RKO (cell line): ENCODE measurements around the gene CEP83.

Experiments used
- DNase-seq: peaks from one replicate; pipeline ENCODE4 v3.0.0-alpha.2; 2016; ENCODE audit warnings: low spot score

Gene CEP83

GRCh38 chr12:94305130-94305957 is 154.3 kb downstream of the CEP83 start:
- DNase-seq = no peak

DNA sequence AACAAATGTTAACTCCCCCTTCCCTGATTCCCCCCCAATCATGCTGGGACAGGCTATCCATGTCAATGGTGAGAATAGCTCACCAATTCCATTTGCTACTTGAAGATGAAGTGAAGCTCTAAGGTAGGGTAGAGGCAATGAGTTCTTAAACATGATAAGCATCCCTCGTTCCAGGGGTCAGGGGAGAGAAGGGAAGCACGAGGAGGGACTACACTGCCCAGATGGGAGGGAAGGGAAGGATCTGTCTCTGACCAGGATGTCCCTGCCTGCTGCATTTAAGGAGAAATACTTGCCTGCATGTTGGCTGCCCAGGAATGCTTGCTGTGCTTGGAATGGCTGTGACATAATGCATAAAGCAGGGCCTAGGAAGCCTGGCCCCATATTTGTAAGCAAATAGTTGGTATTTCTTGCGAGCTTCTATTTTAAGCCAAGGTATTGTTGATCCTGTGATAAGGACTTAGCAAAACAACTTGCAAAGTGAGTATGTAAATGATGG is 155.1 kb downstream of the CEP83 start:
- DNase-seq = no peak

- no peak for DNase-seq
Observed at GRCh38 chr12:94304012-94304411, 155.7 kb downstream of the CEP83 start.

GRCh38 chr12:94299846-94300245 is 159.8 kb downstream of the CEP83 start:
- DNase-seq = no peak

GRCh38 chr12:94297876-94298505 is 161.7 kb downstream of the CEP83 start:
- DNase-seq = no peak

DNA sequence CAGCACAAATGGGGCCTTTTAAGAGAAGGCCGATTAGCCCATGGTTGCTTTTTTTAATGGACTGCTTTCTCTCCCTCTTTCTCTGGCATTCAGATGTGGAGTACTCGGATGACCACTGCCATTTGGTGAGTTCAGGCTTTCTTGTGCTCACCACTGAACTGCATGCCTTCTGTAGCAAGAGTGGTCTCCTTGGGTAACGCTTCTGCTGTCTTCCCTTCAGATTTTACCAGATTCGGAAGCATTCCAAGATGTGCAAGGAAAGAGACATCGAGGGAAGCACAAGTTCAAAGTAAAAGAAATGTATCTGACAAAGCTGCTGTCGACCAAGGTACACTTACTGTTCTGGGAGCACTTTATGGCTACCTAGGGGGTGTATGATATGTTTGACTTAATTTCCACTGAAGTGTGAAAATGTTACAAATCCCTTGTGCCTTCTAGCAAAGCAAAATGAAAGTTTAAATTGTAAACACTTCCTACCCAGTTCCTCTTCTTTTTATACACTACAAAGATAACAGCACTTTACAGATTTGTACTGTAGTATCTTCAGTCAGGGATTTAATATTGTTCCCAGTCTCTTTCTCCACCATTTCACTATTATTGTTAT is 162.5 kb downstream of the CEP83 start:
- no peak for DNase-seq

DNA sequence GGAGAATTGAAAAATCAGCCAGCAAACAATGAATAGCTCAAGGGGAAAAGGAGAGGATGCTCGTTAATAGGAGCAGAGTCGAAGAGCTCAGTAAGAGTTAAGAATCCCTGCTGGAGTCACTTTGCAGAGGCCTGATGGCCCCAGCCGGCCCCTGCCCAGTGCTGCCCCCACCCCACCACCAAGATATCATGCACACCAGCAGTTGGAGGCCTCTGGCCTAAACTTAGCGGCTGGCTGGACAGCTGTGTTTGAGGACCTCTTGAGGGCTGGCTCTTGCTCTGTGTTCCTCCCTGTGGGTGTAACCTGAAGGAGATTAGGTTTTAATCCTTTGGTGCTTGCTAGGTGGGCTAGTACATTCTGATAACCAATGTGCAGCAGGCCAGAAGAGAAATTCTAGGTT is 169.3 kb downstream of the CEP83 start:
- DNase-seq = no peak

DNA sequence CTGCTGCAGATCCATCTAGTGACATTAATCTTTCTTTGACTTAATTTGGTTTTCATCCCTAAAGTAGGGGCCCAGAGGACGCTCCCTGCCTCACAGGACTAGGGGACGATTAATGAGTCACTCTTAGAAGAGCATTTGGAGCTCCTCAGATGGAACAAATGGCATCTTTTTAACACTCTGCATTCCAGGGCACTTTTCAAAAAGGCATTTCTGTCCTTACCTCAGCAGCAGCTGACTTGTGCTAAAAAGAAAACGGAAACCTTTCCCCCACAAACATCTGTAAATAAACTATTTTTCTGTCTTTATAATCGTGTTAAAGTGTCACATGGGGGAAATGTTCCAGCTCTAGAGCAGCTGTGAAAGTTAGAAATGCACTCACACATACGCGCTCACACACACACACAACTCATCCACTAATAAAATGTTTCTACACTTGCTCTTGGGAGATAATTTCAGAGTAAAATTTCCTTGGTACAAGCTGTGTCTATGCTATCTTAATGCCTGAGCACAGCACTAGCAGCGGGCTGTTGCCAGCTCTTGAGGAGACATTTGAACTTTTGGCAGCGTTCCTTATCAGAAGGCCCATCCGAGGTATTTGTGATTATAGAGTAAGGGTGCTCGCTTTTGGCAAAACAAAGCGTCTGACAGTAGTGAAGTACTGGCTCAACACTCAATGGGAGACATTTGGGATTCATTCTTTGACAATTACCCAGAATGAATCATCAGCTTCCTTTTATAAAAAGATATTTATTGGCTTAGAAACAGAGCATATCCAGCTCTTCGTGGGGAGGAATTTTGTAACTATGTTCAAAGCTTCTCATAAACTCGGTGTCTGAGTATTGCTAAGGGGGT is 170.0 kb downstream of the CEP83 start:
- DNase-seq = no peak

GRCh38 chr12:94287245-94287628 is 172.4 kb downstream of the CEP83 start:
- no peak for DNase-seq

- DNase-seq = no peak
Observed at GRCh38 chr12:94286583-94287244, 173.0 kb downstream of the CEP83 start.

DNA sequence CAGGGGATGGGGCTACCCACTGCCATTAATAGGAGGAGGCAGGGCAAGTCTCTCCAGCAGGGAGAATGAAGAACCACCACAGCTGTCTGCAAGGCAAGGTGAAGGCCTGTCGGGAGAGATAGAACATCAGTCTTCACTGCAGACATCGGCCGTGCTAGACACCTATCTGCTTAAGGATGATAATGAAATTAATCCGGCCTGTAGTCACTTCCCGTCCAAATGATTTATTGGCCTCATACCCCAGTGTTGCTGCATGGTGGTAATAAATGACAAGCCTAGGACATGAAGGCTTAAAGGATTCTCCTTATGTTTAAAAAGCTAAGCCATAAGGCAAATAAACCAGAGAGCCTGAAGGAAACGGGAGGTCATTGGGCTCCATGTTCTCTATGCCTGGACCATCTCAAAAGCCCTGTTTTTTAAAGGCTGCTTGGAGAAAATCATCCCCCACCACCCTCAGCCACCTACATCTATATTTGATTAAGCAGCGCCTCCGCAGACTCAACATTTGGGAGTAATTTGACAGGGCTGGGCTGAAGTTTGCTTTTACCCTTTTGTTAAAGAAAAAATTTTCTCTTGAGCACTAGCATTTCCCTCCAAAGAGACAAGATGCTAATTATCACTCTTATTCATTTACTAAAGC is 173.6 kb downstream of the CEP83 start:
- no peak for DNase-seq

GRCh38 chr12:94284859-94285258 is 174.8 kb downstream of the CEP83 start:
- DNase-seq = no peak

DNA sequence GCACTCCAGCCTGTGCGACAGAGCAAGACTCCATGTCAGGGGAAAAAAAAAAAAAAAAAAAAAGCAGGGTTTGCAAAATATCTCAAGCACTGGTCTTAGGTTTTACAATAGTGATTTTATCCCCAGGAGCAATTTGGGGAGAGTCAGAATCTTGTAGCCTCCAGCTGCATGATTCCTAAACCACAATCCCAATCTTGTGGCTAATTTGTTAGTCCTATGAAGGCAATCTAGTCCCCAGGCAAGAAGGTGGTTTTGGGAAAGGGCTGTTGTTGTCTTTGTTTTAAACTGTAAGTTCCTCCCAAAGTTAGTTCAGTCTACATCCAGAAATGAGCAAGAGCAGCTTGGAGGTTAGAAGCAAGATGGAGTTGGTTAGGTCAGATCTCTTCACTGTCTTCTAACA is 175.6 kb downstream of the CEP83 start:
- DNase-seq = no peak

DNA sequence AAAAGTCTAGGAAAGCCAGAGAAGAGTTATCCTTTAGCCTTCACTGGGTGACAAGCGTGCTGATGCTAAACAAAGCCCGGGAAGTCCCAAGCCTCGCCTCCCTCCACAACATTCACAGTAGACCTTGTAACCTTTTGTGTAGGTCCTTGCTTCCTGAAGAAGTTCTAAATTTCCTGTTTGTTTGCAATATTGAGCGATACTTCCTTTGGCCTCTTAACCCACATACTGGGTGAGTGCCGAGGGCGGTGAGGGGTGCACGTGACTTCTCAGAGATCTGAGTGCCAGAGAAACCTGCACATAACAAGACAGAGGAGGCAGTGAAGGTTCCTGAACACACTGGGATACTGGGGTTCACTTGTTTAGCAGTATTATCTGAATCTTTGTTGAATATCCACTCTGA is 177.0 kb downstream of the CEP83 start:
- no peak for DNase-seq

GRCh38 chr12:94280063-94280462 is 179.6 kb downstream of the CEP83 start:
- DNase-seq = no peak

DNA sequence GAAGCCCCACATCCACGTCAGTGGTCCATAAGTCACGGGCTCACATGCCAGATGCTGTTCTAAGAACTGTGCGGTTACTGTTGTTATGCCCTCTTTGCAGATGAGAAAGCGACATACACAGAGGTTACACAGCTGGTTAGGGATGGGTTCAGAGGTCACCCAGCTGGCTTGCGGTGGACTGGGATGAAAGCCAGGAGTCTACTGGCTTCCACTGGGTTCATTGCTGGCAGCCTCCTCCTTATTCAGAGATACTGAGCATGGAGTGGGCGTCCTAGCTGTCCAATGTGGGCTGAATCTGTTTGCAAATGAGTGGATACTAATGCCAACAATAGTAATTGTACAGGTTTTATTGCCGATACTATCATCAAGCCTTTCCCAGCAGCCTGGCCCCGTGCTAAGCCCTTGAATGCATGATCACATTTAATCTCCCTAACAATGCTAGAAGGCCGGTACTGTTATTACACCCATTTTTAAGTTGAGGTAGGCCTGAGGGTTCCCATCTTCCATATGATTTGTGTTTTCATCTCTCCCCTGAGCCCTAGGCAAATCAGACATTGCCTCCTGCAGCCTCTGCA is 182.2 kb downstream of the CEP83 start:
- DNase-seq = no peak

GRCh38 chr12:94276725-94277124 is 182.9 kb downstream of the CEP83 start:
- DNase-seq = no peak

DNA sequence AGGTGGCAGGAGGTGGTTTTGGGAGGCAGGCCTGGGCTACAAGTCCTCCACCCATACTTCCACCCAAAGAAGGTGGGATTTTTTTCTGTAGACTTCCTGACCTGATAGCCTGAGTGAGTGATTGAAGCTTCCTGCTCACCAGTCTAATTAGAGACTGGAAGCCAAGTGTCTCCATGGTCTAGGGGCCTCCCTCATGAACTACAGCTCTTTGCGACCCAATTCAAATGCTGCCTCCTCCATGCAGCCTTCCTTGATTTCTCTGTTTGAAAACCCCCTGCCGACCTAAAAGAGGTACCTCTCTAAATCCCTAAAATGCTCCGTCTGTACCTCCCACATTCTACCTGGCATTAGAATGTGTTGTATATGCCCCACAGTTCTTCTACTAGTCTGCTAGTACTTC is 186.4 kb downstream of the CEP83 start:
- no peak for DNase-seq

DNA sequence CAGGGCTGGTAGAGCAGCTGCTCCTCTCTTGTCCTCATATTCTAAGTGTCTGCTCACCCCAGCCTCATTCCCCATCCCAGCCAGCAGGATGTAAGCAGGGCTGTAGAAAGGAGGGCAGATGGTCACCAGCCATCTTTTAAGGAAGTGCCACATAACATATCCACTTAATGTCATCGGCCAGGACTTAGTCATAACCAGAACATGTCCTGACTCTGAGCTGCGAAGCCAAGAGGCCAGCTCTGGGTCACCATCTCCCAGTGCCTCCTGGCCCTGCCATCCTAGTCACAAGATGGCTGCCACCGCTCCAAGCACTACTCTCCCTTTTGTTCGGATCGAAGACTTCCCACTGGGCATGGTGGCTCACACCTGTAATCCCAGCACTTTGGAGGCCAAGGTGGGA is 187.4 kb downstream of the CEP83 start:
- no peak for DNase-seq

GRCh38 chr12:94271351-94271750 is 188.3 kb downstream of the CEP83 start:
- no peak for DNase-seq
